H1 (cell line): ENCODE data around the gene GPC3. TPM values are rescaled to one million over a fixed set of nuclear protein-coding genes. Genes with fewer than 3 reads are reported as not detected.

Experiments
- CTCF ChIA-PET: fragments of 300-600 bp; sonication (Branson Sonifier 250); formaldehyde crosslinking; loops from one replicate; lab custom pipeline; 2021; ENCODE audit not compliant: partially characterized antibody; lab: Charles Lee
- POLR2A ChIA-PET: fragments of 300-600 bp; sonication (Branson Sonifier 250); formaldehyde crosslinking; loops from one replicate; lab custom pipeline; 2021; ENCODE audit warnings: inconsistent platforms; ENCODE audit not compliant: partially characterized antibody; lab: Charles Lee
- DNase-seq, 2 experiments: peaks; one replicate each; pipeline versions ENCODE4 v3.0.0 to v3.0.0-alpha.2; 2010 to 2022; ENCODE audit warnings: low spot score in 2 of 2, low read depth in 1 of 2, mixed read lengths in 1 of 2
- FAIRE-seq: peaks from 2 replicates; lab custom pipeline; 2011; peaks lifted over from hg19 to GRCh38; lab: Jason Lieb, UNC
- H2AFZ ChIP-seq: 2 replicates; pipeline ENCODE4 v1.8.1; 2012; ENCODE audit warnings: low read length, inconsistent platforms
- H2AK5ac ChIP-seq: 2 replicates; pipeline ENCODE4 v1.6.1; 2013; ENCODE audit warnings: low read depth, low read length
- H2BK120ac ChIP-seq: replicated peaks from 2 replicates; pipeline ENCODE3; 2013; ENCODE audit warnings: low read depth, low read length, inconsistent platforms
- H2BK12ac ChIP-seq: 2 replicates; pipeline ENCODE4 v1.6.1; 2013; ENCODE audit warnings: low read depth, low read length
- H2BK15ac ChIP-seq: 2 replicates; pipeline ENCODE4 v1.6.1; 2013; ENCODE audit warnings: low read length
- H2BK20ac ChIP-seq: 2 replicates; pipeline ENCODE4 v1.6.1; 2013; ENCODE audit warnings: low read length
- H2BK5ac ChIP-seq: 2 replicates; pipeline ENCODE4 v1.6.1; 2013; ENCODE audit warnings: low read depth, low read length
- H3K14ac ChIP-seq: 2 replicates; pipeline ENCODE4 v1.6.1; 2013; ENCODE audit warnings: inconsistent platforms; ENCODE audit not compliant: insufficient read length
- H3K18ac ChIP-seq: 2 replicates; pipeline ENCODE4 v1.6.1; 2013; ENCODE audit warnings: low read length; ENCODE audit errors: extremely low read depth
- H3K23ac ChIP-seq: 2 replicates; pipeline ENCODE4 v1.6.1; 2013; ENCODE audit warnings: inconsistent platforms; ENCODE audit not compliant: insufficient read length
- H3K23me2 ChIP-seq: 2 replicates; pipeline ENCODE4 v1.6.1; 2013; ENCODE audit warnings: low read depth, low read length
- H3K27ac ChIP-seq: 2 replicates; pipeline ENCODE4 v1.6.1; 2011; ENCODE audit warnings: low read depth, low read length, inconsistent platforms
- H3K27me3 ChIP-seq, 4 experiments: replicated peaks in 1 of 4; 1 replicate in 1 of 4; 2 replicates in 3 of 4; pipeline versions ENCODE4 v1.6.1 to v1.8.1; 2011 to 2013; ENCODE audit warnings: low read length in 3 of 4, mild to moderate bottlenecking in 3 of 4, inconsistent platforms in 2 of 4, mixed read lengths in 2 of 4, moderate library complexity in 1 of 4; ENCODE audit not compliant: control insufficient read depth in 3 of 4, insufficient read depth in 3 of 4; ENCODE audit errors: extremely low read depth in 1 of 4
- H3K36me3 ChIP-seq, 4 experiments: 2 replicates each; pipeline versions ENCODE4 v1.6.1 to v1.8.1; 2011 to 2013; ENCODE audit warnings: mild to moderate bottlenecking in 4 of 4, low read length in 3 of 4, moderate library complexity in 2 of 4, control low read depth in 1 of 4, inconsistent platforms in 1 of 4; ENCODE audit not compliant: insufficient read depth in 4 of 4, control insufficient read depth in 2 of 4
- H3K4ac ChIP-seq: replicated peaks from 2 replicates; pipeline ENCODE3; 2013; ENCODE audit warnings: low read length, low read depth, mixed read lengths, inconsistent platforms; ENCODE audit not compliant: insufficient read length
- H3K4me1 ChIP-seq, 4 experiments: replicated peaks in 1 of 4; 1 replicate in 1 of 4; 2 replicates in 3 of 4; pipeline versions ENCODE4 v1.6.1 to v1.8.1; 2011 to 2013; ENCODE audit warnings: low read length in 3 of 4, inconsistent platforms in 2 of 4, mixed read lengths in 1 of 4; ENCODE audit not compliant: insufficient read depth in 4 of 4, control insufficient read depth in 3 of 4
- H3K4me2 ChIP-seq, 2 experiments: 2 replicates each; pipeline versions ENCODE4 v1.6.1 to v1.8.1; 2011 to 2013; ENCODE audit warnings: low read depth in 2 of 2, low read length in 2 of 2, control low read depth in 1 of 2, inconsistent platforms in 1 of 2, mild to moderate bottlenecking in 1 of 2; ENCODE audit not compliant: insufficient read depth in 1 of 2
- H3K4me3 ChIP-seq, 4 experiments: fragments of 200-600, 300-600 bp in 1 of 4; sonication (generic), shearing (Covaris generic), sonication (Bioruptor Twin) in 1 of 4; 2 replicates each; pipeline versions ENCODE4 v1.5.1 to v1.8.1; 2011 to 2016; ENCODE audit warnings: low read length in 4 of 4, low read depth in 3 of 4, control low read depth in 2 of 4, inconsistent platforms in 2 of 4, mild to moderate bottlenecking in 2 of 4, mixed read lengths in 1 of 4, moderate library complexity in 1 of 4; ENCODE audit not compliant: insufficient read depth in 2 of 4; ENCODE audit errors: extremely low read depth in 1 of 4
- H3K56ac ChIP-seq: replicated peaks from 2 replicates; pipeline ENCODE3; 2013; ENCODE audit warnings: low read depth, mild to moderate bottlenecking, mixed read lengths, low read length, inconsistent platforms; ENCODE audit not compliant: insufficient read length
- H3K79me1 ChIP-seq: 2 replicates; pipeline ENCODE4 v1.6.1; 2013; ENCODE audit warnings: low read depth, low read length, control low read depth
- H3K79me2 ChIP-seq, 2 experiments: 2 replicates each; pipeline versions ENCODE4 v1.6.1 to v1.8.1; 2012 to 2013; ENCODE audit warnings: low read length in 2 of 2, mild to moderate bottlenecking in 2 of 2, inconsistent platforms in 1 of 2; ENCODE audit not compliant: insufficient read depth in 2 of 2, control insufficient read depth in 1 of 2
- H3K9ac ChIP-seq, 4 experiments: replicated peaks in 1 of 4; 1 replicate in 1 of 4; 2 replicates in 3 of 4; pipeline versions ENCODE4 v1.6.1 to v1.8.1; 2011 to 2013; ENCODE audit warnings: low read depth in 3 of 4, low read length in 3 of 4, control low read depth in 2 of 4, mild to moderate bottlenecking in 2 of 4, moderate library complexity in 2 of 4, inconsistent platforms in 1 of 4; ENCODE audit errors: extremely low read depth in 1 of 4
- H3K9me3 ChIP-seq, 2 experiments: 2 replicates each; pipeline versions ENCODE4 v1.6.1 to v1.8.1; 2012 to 2013; ENCODE audit warnings: mild to moderate bottlenecking in 2 of 2, moderate library complexity in 2 of 2, control low read depth in 1 of 2, inconsistent platforms in 1 of 2, low read depth in 1 of 2, low read length in 1 of 2, mixed read lengths in 1 of 2; ENCODE audit not compliant: insufficient read depth in 2 of 2
- H4K20me1 ChIP-seq, 2 experiments: replicated peaks in 1 of 2; 2 replicates each; pipeline versions ENCODE3 to v1.8.1; 2011 to 2013; ENCODE audit warnings: inconsistent platforms in 2 of 2, low read length in 2 of 2, mild to moderate bottlenecking in 1 of 2; ENCODE audit not compliant: insufficient read depth in 2 of 2, control insufficient read depth in 1 of 2
- H4K5ac ChIP-seq: 2 replicates; pipeline ENCODE4 v1.6.1; 2013; ENCODE audit warnings: low read length, low read depth, mixed read lengths, inconsistent platforms; ENCODE audit not compliant: insufficient read length
- H4K8ac ChIP-seq: 2 replicates; pipeline ENCODE4 v1.8.0; 2013; ENCODE audit warnings: mild to moderate bottlenecking, moderate library complexity, low read length, inconsistent platforms; ENCODE audit not compliant: insufficient read depth; ENCODE audit errors: extremely low read depth
- H4K91ac ChIP-seq: replicated peaks from 2 replicates; pipeline ENCODE3; 2013; ENCODE audit warnings: low read length, mixed read lengths, inconsistent platforms; ENCODE audit not compliant: insufficient read length
- ATF3 ChIP-seq: IDR thresholded peaks from 2 replicates; pipeline ENCODE4 v1.6.1; 2011; ENCODE audit warnings: low read depth, mild to moderate bottlenecking, low read length; ENCODE audit not compliant: insufficient read depth
- E2F6 ChIP-seq: IDR thresholded peaks from 2 replicates; pipeline ENCODE4 v1.6.1; 2012; ENCODE audit warnings: inconsistent platforms
- EGR1 ChIP-seq: IDR thresholded peaks from 2 replicates; pipeline ENCODE4 v1.6.1; 2011; ENCODE audit warnings: low read depth, low read length, borderline replicate concordance
- HDAC6 ChIP-seq: IDR thresholded peaks from one replicate; pipeline ENCODE4 v1.7.1; 2012; ENCODE audit warnings: low read depth, mild to moderate bottlenecking, inconsistent platforms, low read length, moderate library complexity
- KDM1A ChIP-seq: fragments of 200-600, 300-600 bp; sonication (generic); IDR thresholded peaks from 2 replicates; pipeline ENCODE4 v1.7.1; 2016; ENCODE audit warnings: mild to moderate bottlenecking, low read length, borderline replicate concordance
- MAFK ChIP-seq: IDR thresholded peaks from 2 replicates; pipeline ENCODE4 v1.6.1; 2012; ENCODE audit warnings: low read depth, mild to moderate bottlenecking, improper control_type of control experiment, low read length
- NANOG ChIP-seq: IDR thresholded peaks from 2 replicates; pipeline ENCODE4 v1.6.1; 2011; ENCODE audit warnings: low read length, low read depth, mild to moderate bottlenecking, inconsistent platforms; ENCODE audit not compliant: insufficient read depth, poor library complexity, severe bottlenecking
- RXRA ChIP-seq: IDR thresholded peaks from 2 replicates; pipeline ENCODE4 v1.6.1; 2011; ENCODE audit warnings: low read depth, mild to moderate bottlenecking, low read length, moderate library complexity; ENCODE audit not compliant: insufficient read depth
- SP1 ChIP-seq: IDR thresholded peaks from 2 replicates; pipeline ENCODE4 v1.6.1; 2011; ENCODE audit warnings: low read depth, low read length
- SP2 ChIP-seq: IDR thresholded peaks from 2 replicates; pipeline ENCODE4 v1.6.1; 2012; ENCODE audit warnings: mild to moderate bottlenecking, low read length, inconsistent platforms
- TEAD4 ChIP-seq: IDR thresholded peaks from 2 replicates; pipeline ENCODE4 v1.6.1; 2012; ENCODE audit warnings: low read depth, low read length, inconsistent platforms, mixed read lengths
- WGBS, 2 experiments: shearing (Covaris generic) in 1 of 2; methylation state at CpG; one replicate each; pipeline versions ENCODE4 v1.1.6 to v1.1.7; 2013 to 2015; ENCODE audit warnings: low lambda C conversion rate in 2 of 2, mixed read lengths in 2 of 2, inconsistent platforms in 1 of 2, low coverage in 1 of 2, missing lambda C conversion rate in 1 of 2; ENCODE audit not compliant: insufficient replicate concordance in 2 of 2, insufficient coverage in 1 of 2, insufficient read length in 1 of 2; ENCODE audit errors: extremely low coverage in 1 of 2, missing lambda C conversion rate in 1 of 2; 5-methylcytosine and 5-hydroxymethylcytosine counted together
- polyA plus RNA-seq, 7 experiments: library from polyadenylated mRNA; depleted of rRNA in 3 of 7; stranded (reverse) in 5 of 7; unstranded in 2 of 7; fragments of >200 nt in 5 of 7; fragments of 200-250 nt in 2 of 7; gene quantifications; 1 replicate in 5 of 7; 2 replicates in 1 of 7; 4 replicates in 1 of 7; pipeline versions ENCODE4 v1.2.1 to v1.2.3, GENCODE V29; 2011 to 2013; ENCODE audit warnings: missing spikeins in 2 of 7, mixed read lengths in 2 of 7
- total RNA-seq: library from RNA; stranded (reverse); fragmentation: NEBNext Ultra II Directional; extraction: Animal tissue kit (Norgen Biotek cat#: 25700); gene quantifications from 2 replicates; pipeline ENCODE4 v1.2.1, GENCODE V29; 2021

The GPC3 gene
- total and polyA plus RNA-seq, 2 of the 8 experiments (the other 6 are each of a cell fraction or from before 2014, with no cell fraction given): 64.8 to 71.9 TPM

GRCh38 chrX:133985967-133986683, 731 bp upstream of the GPC3 start:
- H2BK120ac ChIP-seq: no peak overlapping the region
- WGBS, 2 experiments: 19% methylated on average over 12 of the region's 14 CpGs; no CpG with 5 or more reads in 1 of the 2 experiments
- no peak overlapping the region; the same call in 1 of the 2 replicates for H3K27ac ChIP-seq
- peak overlapping the region; percentile 21 to 78 (median 44); a peak in 7 of 8 replicates for H3K4me3 ChIP-seq
- H2BK15ac ChIP-seq: no peak overlapping the region
- ChIA-PET CTCF (interaction anchor here (1.2 kb wide), 1 partner anchor 64 kb away, joined by 4 read pairs; no protein-coding TSS in a partner anchor), POLR2A (no interaction called here)
- no peak overlapping the region for H2AK5ac ChIP-seq
- peaks cover 3 to 20% (median 12%) of the 10 kb centered on the region in 4 experiments for H3K4me1 ChIP-seq
- no peaks in the 10 kb centered on the region for H4K20me1 ChIP-seq
- H4K5ac ChIP-seq: no peak overlapping the region
- no peaks in the 10 kb centered on the region for H3K9me3 ChIP-seq
- H3K4me2 ChIP-seq: peak overlapping the region; percentile 59 to 98
- H3K27me3 ChIP-seq: peaks cover 0 to 3% (median 0%) of the 10 kb centered on the region in 4 experiments; a peak in 2 of 7 replicates
- no peak overlapping the region for H4K91ac ChIP-seq
- no peak overlapping the region for H3K9ac ChIP-seq
- 0 out of 2 replicates have a peak overlapping the region, but pooled peaks have one; percentile 76 for H2AFZ ChIP-seq
- no peak overlapping the region for H2BK20ac ChIP-seq
- no peak overlapping the region for H3K23ac ChIP-seq
- FAIRE-seq (peak; percentile 62), DNase-seq (peak in 1 of 2 experiments; percentile 71)
- H3K79me2 ChIP-seq: peaks cover 0 to 1% of the 10 kb centered on the region in 2 experiments; a peak in 1 of 4 replicates
- no peak overlapping the region for H2BK12ac ChIP-seq
- H3K23me2 ChIP-seq: peaks cover 12% of the 10 kb centered on the region; the same call in 1 of the 2 replicates
- H2BK5ac ChIP-seq: no peak overlapping the region
- no peak overlapping the region for H3K56ac ChIP-seq
- H3K4ac ChIP-seq: no peak overlapping the region
- H3K36me3 ChIP-seq: no peaks in the 10 kb centered on the region
- H4K8ac ChIP-seq: no peak overlapping the region
- H3K18ac ChIP-seq: no peak overlapping the region
- H3K14ac ChIP-seq: no peak overlapping the region
- H3K79me1 ChIP-seq: no peaks in the 10 kb centered on the region
- TF ChIP-seq HDAC6 (no peak), E2F6 (no peak), SP1 (no peak), NANOG (no peak), RXRA (no peak), MAFK (no peak), EGR1 (no peak), ATF3 (no peak), SP2 (no peak), KDM1A (no peak), TEAD4 (no peak)
